G401.6 (cell line): Measurements from ENCODE around the gene TJP2.

ENCODE experiments used
- FAIRE-seq: peaks from 2 replicates; lab custom pipeline; 2012; peaks lifted over from hg19 to GRCh38; lab: Jason Lieb, UNC

TJP2 gene

GRCh38 chr9:69236188-69236587, 62.1 kb downstream of the TJP2 start:
- FAIRE-seq, result no peak

DNA sequence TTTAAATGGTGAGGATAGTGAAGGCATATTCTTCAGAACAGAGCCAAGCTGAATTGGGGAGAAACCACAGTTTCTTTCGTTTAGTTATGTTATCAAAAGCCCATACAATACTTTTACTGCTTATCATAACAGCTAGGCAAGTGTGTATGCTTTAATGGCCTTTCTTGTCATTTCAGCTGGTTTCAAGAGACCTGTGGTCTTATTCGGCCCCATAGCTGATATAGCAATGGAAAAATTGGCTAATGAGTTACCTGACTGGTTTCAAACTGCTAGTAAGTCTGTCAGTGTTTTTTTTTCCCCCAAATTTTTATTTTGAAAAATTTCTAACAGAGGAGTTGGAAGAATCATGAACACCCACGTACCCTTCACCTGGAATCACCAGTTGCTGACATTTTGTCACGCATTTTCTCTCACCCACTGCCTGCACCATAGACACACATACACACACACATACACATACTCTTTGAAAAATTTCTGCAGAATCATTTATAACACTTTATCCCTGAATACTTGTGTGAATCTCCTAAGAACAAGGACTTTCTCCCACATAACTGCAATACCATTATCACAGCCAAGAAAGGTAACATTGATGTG, 63.7 kb downstream of the TJP2 start:
- no peak for FAIRE-seq

DNA sequence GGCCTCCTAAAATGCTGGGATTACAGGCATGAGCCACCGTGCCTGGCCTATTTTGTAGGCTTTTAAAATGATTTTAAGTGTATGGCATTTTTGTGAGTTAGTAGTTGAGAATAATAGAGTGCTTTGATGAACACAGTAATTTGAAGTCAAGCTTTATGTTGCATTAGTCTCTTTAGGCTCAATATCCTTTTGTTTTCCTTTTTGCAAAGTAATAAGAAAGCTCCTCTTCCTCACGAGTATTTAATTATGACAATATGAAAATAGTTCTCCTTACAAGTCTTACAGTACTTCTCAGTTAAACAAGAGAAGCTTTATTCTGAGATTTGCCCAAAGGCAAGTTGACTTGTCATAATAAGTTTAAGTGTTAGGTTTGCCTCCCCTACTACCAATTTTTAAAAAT, 69.0 kb downstream of the TJP2 start:
- FAIRE-seq, result no peak

DNA sequence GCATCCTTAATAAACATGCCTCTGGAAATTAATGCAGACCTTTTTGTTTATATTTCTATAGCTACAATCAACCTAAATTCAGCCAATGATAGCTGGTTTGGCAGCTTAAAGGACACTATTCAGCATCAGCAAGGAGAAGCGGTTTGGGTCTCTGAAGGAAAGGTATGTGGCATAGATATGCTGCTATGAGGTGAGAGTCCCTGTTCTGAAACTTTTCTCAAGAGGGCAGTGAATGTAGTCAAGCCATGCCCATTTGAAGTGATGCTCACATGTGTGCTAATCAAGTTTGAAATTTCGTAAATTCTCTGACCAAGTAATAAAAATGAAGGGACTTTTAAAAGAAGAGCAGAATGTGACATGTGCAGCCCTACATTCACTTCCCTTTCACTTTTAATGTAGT, 72.6 kb downstream of the TJP2 start:
- FAIRE-seq, result no peak

- FAIRE-seq, result no peak
Observed at GRCh38 chr9:69248005-69248404, 73.9 kb downstream of the TJP2 start.

- FAIRE-seq, result no peak
Observed at GRCh38 chr9:69249337-69249736, 75.3 kb downstream of the TJP2 start.

DNA sequence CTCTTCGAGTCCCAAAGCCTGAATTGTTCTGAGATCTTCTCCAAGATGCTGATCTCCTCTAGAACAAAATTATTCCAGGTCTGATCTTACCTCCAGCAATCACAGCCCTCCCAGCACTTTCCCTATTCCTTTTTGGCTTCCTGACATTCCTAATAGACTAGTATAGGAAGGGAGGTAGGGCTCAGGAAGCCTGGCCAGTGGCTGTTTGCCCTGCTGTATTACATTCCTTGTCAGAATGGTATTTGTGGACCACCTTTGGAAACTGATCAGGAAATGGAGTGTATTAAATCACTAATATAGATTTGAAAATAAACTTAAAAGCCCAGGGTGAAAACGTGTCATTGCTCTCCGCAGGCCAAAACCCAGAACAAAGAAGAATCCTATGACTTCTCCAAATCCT, 76.6 kb downstream of the TJP2 start:
- no peak for FAIRE-seq

- no peak for FAIRE-seq
Observed at GRCh38 chr9:69252436-69252835, 78.4 kb downstream of the TJP2 start.

- no peak for FAIRE-seq
Observed at GRCh38 chr9:69253057-69253456, 79.0 kb downstream of the TJP2 start.

- no peak for FAIRE-seq
Observed at GRCh38 chr9:69254223-69254622, 80.1 kb downstream of the TJP2 start.

GRCh38 chr9:69255591-69255990, 81.5 kb downstream of the TJP2 start:
- no peak for FAIRE-seq

GRCh38 chr9:69258551-69258950, 84.5 kb downstream of the TJP2 start:
- no peak for FAIRE-seq

DNA sequence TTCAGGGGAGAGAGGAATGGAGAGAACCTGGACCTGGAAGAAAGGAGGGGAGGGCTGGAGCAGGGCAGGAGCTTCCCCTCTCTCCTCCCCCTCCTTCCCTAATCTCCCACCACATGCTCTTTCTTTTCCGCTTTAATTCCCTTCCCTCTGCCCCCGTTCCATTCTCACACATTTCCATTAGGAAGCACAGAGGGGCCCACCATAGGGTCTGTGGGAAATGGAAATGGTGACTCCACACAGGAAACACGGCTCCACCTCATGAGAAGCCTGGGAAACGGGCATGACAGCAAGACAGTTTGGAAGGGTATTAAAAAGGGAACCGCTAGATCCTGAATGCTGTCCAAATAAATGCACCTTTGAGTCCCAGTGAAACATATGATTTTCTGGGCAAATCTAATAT, 86.1 kb downstream of the TJP2 start:
- no peak for FAIRE-seq

DNA sequence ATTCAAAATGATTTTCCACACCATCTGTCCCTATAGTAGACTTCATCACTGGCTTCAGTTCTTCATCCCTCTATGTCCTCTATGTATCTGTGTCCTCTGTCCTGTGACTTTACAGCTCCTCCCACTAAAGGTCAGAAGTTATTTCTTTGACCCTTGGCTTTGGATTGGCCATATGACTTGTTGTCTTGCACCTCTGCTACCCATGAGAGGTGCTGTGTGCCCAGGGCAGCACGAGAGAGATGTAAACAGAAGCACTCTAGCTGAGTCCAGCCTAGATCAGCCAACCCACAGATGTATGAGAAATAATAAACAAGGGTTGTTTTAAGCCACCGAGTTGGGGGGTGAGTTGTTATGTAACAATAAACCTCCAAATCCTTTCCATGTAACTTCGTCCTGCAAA, 87.6 kb downstream of the TJP2 start:
- FAIRE-seq, result no peak

GRCh38 chr9:69264526-69264925, 90.4 kb downstream of the TJP2 start:
- FAIRE-seq, result no peak

DNA sequence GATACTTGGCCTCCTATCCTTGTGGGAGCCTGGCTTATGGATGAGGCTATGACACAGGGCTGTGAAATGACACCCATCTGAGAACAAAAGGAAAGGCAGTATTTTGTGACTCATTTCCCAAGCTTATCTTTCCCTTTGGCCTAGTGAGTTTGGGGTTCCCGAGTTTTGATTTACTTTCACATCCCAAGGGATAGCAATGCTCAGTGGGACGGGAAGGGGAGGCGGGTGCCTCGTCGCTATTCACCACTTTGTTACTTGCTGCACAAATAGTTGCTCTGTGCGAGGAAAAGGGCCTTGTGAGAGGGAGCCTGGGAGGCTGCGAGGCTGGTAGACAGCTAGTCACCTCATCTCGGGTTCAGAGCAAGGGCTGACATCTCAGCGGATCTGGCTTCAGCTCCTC, 91.8 kb downstream of the TJP2 start:
- no peak for FAIRE-seq

DNA sequence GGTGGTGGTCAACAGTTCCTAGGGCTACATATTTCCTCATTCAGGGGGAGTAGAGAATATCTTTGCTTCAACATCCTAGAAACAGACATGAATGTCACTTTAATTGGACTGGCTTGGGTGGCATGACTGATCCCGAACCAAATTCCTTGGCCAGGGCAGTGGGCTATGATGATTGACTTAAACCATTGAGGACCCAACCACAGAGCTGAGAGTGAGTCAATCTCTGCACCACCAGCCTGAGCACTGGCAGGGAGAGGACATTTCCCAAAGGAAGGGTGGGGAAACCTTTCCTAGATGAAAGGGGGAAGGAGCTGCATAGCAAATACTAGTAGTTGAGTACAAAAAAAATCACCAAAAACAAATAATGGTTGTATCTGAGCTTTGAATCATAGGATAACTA, 98.1 kb downstream of the TJP2 start:
- FAIRE-seq, result no peak

DNA sequence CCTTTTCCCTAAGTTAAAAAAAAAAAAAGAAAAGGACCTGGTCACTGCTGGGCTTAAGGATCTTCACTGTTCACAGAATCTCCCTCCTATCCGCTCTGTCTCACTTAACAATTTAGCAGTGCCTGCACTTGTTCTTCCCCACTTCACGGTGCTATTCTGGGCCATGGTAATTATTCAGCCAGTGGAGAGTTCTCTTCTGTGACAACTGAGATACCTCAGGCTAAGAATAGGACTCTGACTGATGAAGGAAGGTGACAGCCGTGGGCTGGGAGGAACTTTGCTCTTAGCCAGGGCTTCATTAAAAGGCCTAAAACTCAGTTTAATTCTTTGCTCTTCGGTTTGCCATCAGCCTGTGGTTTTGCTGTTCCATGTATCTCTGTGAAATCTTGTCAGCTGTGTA, 99.1 kb downstream of the TJP2 start:
- no peak for FAIRE-seq

- FAIRE-seq, result no peak
Observed at GRCh38 chr9:69276775-69277174, 102.7 kb downstream of the TJP2 start.

DNA sequence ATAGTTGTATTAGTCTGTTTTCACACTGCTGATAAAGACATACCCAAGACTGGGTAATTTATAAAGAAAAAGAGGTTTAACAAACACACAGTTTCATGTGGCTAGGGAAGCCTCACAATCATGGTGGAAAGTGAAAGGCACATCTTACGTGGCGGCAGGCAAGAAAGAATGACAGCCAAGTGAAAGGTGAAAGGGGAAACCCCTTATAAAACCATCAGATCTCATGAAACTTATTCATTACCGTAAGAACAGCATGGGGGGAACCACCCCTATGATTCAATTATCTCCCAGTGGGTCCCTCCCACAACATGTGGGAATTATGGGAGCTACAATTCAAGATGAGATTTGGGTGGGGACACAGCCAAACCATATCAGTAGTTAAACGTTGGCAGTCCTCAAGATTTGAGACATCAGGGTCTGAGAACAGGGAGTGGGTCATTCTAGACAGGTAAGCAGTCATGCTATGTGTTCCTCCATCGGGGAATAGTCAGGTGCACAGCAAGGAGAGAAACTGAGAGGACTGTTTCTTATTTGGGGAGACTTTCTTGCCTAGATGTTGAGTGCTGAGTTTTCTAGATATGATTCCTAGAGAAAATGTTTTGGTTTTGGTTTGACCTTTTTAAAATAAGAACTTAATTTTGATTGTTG, 105.1 kb downstream of the TJP2 start:
- no peak for FAIRE-seq

GRCh38 chr9:69279733-69280132, 105.7 kb downstream of the TJP2 start:
- FAIRE-seq, result no peak

DNA sequence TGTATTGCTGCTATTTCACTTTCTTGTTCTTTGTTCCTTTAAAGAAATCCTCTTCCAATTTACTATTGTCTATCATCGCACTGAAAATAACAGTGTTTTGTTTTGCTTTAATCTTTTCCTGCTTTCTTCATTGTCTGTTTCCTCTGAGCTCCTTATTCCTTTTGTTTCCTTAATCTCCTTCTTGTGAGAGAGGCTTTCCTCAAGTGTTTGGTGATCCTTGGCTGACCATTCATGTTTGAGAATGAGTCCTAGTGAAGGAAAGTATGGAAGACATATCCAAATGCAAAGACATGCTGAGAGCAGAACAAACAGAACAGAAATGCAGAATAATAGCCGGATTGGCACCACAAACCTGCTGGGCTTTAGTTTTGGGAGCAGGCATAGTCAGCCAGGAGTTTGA, 108.9 kb downstream of the TJP2 start:
- no peak for FAIRE-seq

DNA sequence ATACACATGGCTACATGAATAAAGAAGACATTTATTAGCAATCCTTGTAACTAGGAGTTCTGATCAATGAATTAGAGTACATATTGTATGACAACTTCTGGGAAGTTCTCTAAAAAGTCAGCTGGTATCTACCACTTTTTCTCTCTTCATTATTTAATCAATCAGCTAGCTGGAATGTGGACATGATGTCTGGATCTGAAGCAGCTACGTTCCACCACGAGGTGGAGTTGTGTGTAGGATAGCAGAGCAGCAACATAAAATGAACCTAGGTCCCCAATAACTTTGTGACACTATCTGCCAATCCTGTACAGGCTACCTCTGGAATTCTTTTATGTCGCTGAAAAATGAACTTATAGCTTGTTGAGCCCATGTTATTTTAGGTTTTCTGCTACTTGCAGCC, 118.0 kb downstream of the TJP2 start:
- no peak for FAIRE-seq

DNA sequence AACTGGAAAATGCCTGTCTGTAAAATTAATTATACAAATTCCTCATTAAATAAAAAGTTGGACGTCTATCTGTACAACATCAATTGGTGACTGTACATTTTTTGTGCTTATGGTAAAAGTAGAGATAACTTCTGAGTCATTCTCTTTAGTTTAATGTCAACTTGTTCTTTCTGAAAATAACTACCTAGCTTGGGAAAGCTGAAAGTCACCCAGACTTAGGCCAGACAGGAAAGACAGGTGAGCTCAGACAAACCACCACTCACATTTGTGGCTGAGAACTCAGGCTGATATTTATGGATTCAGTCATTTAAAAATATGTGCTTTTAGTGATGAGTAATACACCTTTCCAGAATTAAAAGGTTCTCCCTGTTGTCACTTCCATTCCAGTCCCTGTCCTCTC, 119.1 kb downstream of the TJP2 start:
- no peak for FAIRE-seq
